Right forelimb (tissue), 1 donor: ENCODE data around the gene TEX13C.
"Not testable (repeated sequence)": the region's sequence is repeated elsewhere in the genome, so short reads cannot be mapped to it uniquely, and the experiment has no call there.

Experiments
- DNase-seq: peaks from one replicate; pipeline ENCODE4 v3.0.0-alpha.2; 2018

The TEX13C gene

DNA sequence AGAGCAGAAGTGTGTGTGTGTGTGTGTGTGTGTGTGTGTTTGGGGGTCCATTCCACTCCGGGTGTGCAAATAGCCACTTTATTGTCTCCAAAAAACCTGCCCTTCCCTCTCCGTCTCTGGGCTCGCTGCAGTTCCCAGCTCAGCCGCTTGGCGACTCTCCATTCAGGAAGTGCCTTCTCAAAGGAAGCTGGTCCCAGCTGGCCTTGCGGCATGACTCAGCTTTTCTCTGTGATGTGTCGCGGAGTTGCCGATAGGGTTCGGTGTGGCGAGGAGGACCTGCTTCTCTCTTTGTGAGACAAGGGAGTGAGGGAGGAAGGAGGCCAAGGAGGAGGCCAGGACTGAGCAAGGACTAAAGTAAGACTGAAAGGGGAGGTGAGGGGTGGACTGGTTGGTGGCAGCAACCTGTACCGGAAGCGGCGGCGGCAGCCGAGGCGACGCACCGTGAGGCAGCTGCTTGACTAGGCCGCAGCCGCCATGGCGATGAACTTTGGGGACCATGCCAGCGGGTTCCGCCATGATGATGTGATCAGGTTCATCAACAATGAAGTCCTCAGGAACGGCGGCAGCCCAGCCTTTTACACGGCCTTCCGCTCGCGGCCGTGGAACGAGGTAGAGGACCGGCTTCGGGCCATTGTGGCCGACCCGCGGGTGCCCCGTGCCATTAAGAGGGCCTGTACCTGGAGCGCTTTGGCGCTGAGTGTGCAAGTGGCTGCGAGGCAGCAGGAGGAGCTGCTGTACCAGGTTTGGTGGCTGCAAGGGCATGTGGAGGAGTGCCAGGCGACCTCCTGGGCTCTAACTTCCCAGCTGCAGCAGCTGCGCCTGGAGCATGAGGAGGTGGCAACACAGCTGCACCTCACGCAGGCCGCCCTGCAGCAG, at the start of gene TEX13C:
Gene TEX13C (plus strand): TSS at position 226 of the 876 bp plus-strand sequence. CDS start 249 bp downstream, at position 475.
- no peak for DNase-seq

GRCh38 chrX:125287282-125287681, 32.4 kb upstream of the TEX13C start:
- no peak for DNase-seq

DNA sequence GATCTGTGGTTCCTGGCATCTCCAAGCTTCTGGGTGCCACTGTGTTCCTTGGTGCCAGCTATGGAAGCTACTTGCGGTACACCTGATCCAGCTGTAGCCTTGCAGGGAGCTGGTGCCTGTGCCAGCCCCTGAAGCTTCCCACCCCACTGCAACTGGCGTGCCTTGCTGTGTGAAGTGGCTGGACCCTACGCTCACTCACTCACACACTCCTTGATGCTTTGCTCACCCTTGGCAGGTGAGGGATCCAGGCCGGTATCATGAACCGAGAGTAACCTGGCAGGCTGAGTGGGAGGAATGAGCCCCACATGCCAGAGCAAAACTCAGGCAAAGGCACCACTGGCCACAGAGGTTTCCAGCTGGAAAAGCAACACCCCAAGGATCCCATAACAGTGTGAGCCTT, 31.3 kb upstream of the TEX13C start:
- no peak for DNase-seq

GRCh38 chrX:125289209-125289608, 30.5 kb upstream of the TEX13C start:
- DNase-seq, result no peak

GRCh38 chrX:125289920-125290319, 29.8 kb upstream of the TEX13C start:
- no peak for DNase-seq

DNA sequence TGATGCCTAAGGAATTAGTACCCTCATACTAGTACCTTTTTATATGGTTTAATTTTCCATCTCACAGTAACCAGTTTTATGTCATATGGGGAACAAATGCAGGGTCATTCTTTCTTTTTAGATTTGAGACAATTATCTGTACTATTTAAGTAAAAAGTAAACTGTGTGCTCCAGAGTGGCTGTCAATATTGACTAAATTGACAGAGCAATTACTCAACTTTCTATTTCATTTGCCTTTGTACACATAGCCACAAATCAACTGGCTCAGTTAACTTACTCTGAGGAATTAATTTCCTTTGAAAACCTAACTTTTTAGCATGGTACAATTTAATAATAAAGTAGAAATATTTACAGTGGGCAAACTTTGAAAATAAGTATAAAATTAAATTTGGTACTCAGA, 28.5 kb upstream of the TEX13C start:
- DNase-seq, result no peak

GRCh38 chrX:125293850-125294780, 25.6 kb upstream of the TEX13C start:
- DNase-seq, result no peak

GRCh38 chrX:125295337-125295736, 24.3 kb upstream of the TEX13C start:
- no peak for DNase-seq

- no peak for DNase-seq
These were observed 20.8 kb upstream of the TEX13C start for GRCh38 chrX:125298871-125299270.

GRCh38 chrX:125306335-125306866, 13.3 kb upstream of the TEX13C start:
- DNase-seq, result no peak

- no peak for DNase-seq
These were observed 11.0 kb upstream of the TEX13C start for GRCh38 chrX:125308653-125309052.

DNA sequence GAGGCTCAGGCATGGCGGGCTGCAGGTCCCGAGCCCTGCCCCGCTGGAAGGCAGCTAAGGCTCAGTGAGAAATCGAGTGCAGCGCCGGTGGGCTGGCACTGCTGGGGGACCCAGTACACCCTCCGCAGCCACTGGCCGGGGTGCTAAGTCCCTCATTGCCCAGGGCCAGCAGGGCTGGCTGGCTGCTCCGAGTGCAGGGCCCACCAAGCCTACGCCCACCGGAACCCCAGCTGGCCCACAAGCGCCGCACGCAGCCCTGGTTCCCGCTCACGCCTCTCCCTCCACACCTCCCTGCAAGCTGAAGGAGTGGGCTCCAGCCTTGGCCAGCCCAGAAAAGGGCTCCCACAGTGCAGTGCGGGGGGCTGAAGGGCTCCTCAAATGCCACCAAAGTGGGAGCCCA, 505 bp upstream of the TEX13C start:
- not testable (repeated sequence) for DNase-seq

DNA sequence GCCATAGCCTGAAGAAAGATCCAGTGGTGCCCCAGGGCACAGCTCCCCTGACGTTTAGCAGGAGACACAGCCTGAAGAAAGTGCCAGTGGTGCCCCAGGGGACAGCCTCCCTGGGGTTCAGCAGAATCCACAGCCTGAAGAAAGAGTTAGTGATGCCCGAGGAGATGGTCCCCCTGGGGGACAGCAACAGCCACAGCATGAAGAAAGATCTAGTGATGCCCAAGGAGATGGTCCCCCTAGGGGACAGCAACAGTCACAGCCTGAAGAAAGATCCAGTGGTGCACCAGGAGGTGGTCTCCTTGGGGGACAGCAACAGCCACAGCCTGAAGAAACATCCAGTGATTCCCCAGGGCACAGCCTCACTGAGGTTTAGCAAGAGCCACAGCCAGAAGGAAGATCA, 2.8 kb downstream of the TEX13C start:
- DNase-seq, result no peak

DNA sequence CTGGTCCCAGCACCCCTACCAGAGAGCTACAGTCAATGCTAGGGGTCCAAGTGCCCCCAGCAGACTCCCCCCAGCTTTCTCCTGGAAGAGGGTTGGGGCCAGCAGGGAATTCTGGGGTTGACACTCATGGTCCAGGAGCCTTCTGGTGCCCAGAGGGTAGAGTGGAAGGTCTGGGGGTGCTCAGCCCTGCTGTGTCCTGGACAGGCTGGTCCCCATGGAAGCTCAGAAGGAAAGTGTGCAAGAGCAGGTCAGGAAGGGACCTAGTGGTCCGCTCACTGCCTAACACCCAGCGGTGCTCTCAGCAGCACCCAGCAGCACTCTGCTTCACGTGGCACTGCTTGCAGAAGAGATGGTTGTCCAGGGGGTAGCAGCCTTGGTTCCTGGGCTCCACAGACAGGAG, 6.9 kb downstream of the TEX13C start:
- DNase-seq, result no peak

DNA sequence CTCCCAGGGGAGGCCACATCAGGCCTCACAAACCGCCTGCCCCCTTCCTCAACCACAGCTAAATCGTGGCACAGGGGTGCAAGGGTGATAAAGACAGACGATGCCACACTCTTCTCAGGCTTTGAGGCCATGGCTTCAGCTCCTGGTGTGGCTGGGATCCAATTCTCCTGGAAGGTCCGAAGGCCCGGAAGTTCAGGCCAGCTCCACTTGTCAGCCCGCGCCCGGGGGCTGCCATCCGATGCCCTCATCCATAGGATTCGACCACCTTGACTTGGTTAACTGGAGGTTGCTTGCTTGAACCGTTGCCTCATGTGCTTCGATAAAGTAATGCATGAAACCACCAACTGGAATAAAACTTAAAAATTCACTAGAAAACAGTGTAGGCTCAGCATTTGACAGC, 8.2 kb downstream of the TEX13C start:
- no peak for DNase-seq

DNA sequence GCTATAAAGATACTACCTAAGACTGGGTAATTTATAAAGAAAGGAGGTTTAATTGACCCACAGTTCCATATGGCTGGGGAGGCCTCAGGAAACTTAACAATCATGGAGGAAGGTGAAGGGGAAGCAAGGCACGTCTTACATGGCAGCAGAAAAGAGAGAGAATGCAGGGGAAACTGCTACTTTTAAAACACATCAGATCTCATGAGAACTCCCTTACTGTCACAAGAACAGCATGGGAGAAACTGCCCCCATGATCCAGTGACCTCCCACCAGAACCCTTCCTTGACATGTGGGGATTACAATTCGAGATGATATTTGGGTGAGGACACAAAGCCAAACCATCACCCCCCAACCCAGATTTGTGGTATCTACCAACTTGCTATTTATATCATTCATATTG, 13.9 kb downstream of the TEX13C start:
- DNase-seq, result no peak

GRCh38 chrX:125340490-125340889, 20.8 kb downstream of the TEX13C start:
- DNase-seq, result no peak

- DNase-seq, result no peak
These were observed 54.5 kb downstream of the TEX13C start for GRCh38 chrX:125374169-125374568.
